ENCODE data around the gene TFF1.

- no peak for TF ChIP-seq PRDM10 (tag by site-specific recombination; IDR thresholded peaks at IDR 0.05)
- no peak for TF ChIP-seq CTCF (tag by site-specific recombination; IDR thresholded peaks at IDR 0.05)
- no peak for TF ChIP-seq ZNF140 (tag by site-specific recombination; IDR thresholded peaks at IDR 0.05)
- no peak for TF ChIP-seq ZSCAN30 (tag by site-specific recombination; IDR thresholded peaks at IDR 0.05)
- no peak for TF ChIP-seq ATF2 (tag by site-specific recombination; IDR thresholded peaks at IDR 0.05; ENCODE audit: low read depth)
- no peak for TF ChIP-seq MZF1 (tag by site-specific recombination; IDR thresholded peaks at IDR 0.05; ENCODE audit: borderline replicate concordance)
- no peak for TF ChIP-seq SCRT2 (tag by site-specific recombination; IDR thresholded peaks at IDR 0.05)
- no peak for TF ChIP-seq SETDB1 (IDR thresholded peaks at IDR 0.05; ENCODE audit: insufficient read length, low read length)
- no peak for TF ChIP-seq PRDM1 (tag by site-specific recombination; IDR thresholded peaks at IDR 0.05)
- no peak for TF ChIP-seq ZNF274 (IDR thresholded peaks at IDR 0.05; ENCODE audit: low read length)
- no peak for TF ChIP-seq ZNF274 (tag by site-specific recombination; IDR thresholded peaks at IDR 0.05; ENCODE audit: borderline replicate concordance)
Observed at GRCh38 chr21:42343556-42343955, 22.8 kb downstream of the TFF1 start.
